H9 (cell line): Measurements from ENCODE around the gene ALKAL2. TPM values are rescaled to one million over a fixed set of nuclear protein-coding genes. Genes with fewer than 3 reads are reported as not detected.

Source experiments
- DNase-seq: peaks from one replicate; pipeline ENCODE4 v3.0.0-alpha.2; 2017
- H2AFZ ChIP-seq: one replicate; pipeline ENCODE4 v1.6.1; 2013; ENCODE audit warnings: mild to moderate bottlenecking, low read length, control low read depth, moderate library complexity
- H2AK5ac ChIP-seq: 2 replicates; pipeline ENCODE4 v1.6.1; 2013; ENCODE audit warnings: low read length, control low read depth, mixed read lengths; ENCODE audit not compliant: insufficient read length
- H2BK120ac ChIP-seq: one replicate; pipeline ENCODE4 v1.6.1; 2013; ENCODE audit warnings: low read depth, mild to moderate bottlenecking, low read length, control low read depth, inconsistent platforms; ENCODE audit not compliant: poor library complexity, severe bottlenecking
- H2BK12ac ChIP-seq: 2 replicates; pipeline ENCODE4 v1.6.1; 2013; ENCODE audit warnings: low read length, control low read depth, mixed read lengths, low read depth; ENCODE audit not compliant: insufficient read length
- H2BK15ac ChIP-seq: 2 replicates; pipeline ENCODE4 v1.6.1; 2013; ENCODE audit warnings: low read depth, low read length, control low read depth
- H2BK20ac ChIP-seq: one replicate; pipeline ENCODE4 v1.6.1; 2013; ENCODE audit warnings: low read depth, mild to moderate bottlenecking, low read length, control low read depth, inconsistent platforms; ENCODE audit not compliant: poor library complexity, severe bottlenecking
- H2BK5ac ChIP-seq: 2 replicates; pipeline ENCODE4 v1.6.1; 2013; ENCODE audit warnings: low read length, control low read depth, mixed read lengths; ENCODE audit not compliant: insufficient read length
- H3K14ac ChIP-seq: 2 replicates; pipeline ENCODE4 v1.6.1; 2013; ENCODE audit warnings: low read length, control low read depth; ENCODE audit not compliant: insufficient read depth
- H3K18ac ChIP-seq: 2 replicates; pipeline ENCODE4 v1.6.1; 2013; ENCODE audit warnings: low read depth, mild to moderate bottlenecking, mixed read lengths, low read length, control low read depth; ENCODE audit not compliant: insufficient read length
- H3K23ac ChIP-seq: 2 replicates; pipeline ENCODE4 v1.6.1; 2013; ENCODE audit warnings: low read length, control low read depth, mixed read lengths, low read depth; ENCODE audit not compliant: insufficient read length
- H3K23me2 ChIP-seq: 2 replicates; pipeline ENCODE4 v1.6.1; 2013; ENCODE audit warnings: low read depth, mild to moderate bottlenecking, mixed read lengths, low read length, control low read depth; ENCODE audit not compliant: insufficient read length, poor library complexity, severe bottlenecking
- H3K27ac ChIP-seq: 2 replicates; pipeline ENCODE4 v1.5.1; 2013; ENCODE audit warnings: low read length, control low read depth, mixed read lengths, low read depth; ENCODE audit not compliant: insufficient read length
- H3K27me3 ChIP-seq: 2 replicates; pipeline ENCODE4 v1.6.1; 2013; ENCODE audit warnings: low read length, control low read depth, inconsistent platforms; ENCODE audit not compliant: insufficient read depth
- H3K4ac ChIP-seq: 2 replicates; pipeline ENCODE4 v1.6.1; 2013; ENCODE audit warnings: low read depth, mild to moderate bottlenecking, control low read depth, inconsistent platforms, low read length, moderate library complexity
- H3K4me1 ChIP-seq: 2 replicates; pipeline ENCODE4 v1.6.1; 2013; ENCODE audit warnings: low read length, control low read depth, inconsistent platforms; ENCODE audit not compliant: insufficient read depth
- H3K4me2 ChIP-seq: 2 replicates; pipeline ENCODE4 v1.6.1; 2013; ENCODE audit warnings: low read length, control low read depth, mixed read lengths; ENCODE audit not compliant: insufficient read length, insufficient read depth
- H3K56ac ChIP-seq: 2 replicates; pipeline ENCODE4 v1.6.1; 2013; ENCODE audit warnings: low read depth, mild to moderate bottlenecking, mixed read lengths, low read length, control low read depth; ENCODE audit not compliant: insufficient read length
- H3K79me1 ChIP-seq: 2 replicates; pipeline ENCODE4 v1.6.1; 2013; ENCODE audit warnings: low read depth, mild to moderate bottlenecking, moderate library complexity, low read length, control low read depth, inconsistent platforms; ENCODE audit not compliant: insufficient read depth, poor library complexity, severe bottlenecking
- H3K79me2 ChIP-seq: 2 replicates; pipeline ENCODE4 v1.6.1; 2013; ENCODE audit warnings: low read length, control low read depth, inconsistent platforms; ENCODE audit not compliant: insufficient read depth
- H3K9ac ChIP-seq: 2 replicates; pipeline ENCODE4 v1.6.1; 2013; ENCODE audit warnings: low read length, control low read depth, mixed read lengths; ENCODE audit not compliant: insufficient read length; ENCODE audit errors: extremely low read depth
- H3K9me3 ChIP-seq: one replicate; pipeline ENCODE4 v1.6.1; 2013; ENCODE audit warnings: low read depth, low read length, inconsistent platforms; ENCODE audit not compliant: control insufficient read depth
- H3T11ph ChIP-seq: one replicate; pipeline ENCODE4 v1.6.1; 2013; ENCODE audit warnings: mild to moderate bottlenecking, low read length, control low read depth, inconsistent platforms
- H4K20me1 ChIP-seq: one replicate; pipeline ENCODE4 v1.6.1; 2013; ENCODE audit not compliant: control insufficient read depth, insufficient read length, insufficient read depth
- H4K5ac ChIP-seq: 2 replicates; pipeline ENCODE4 v1.6.1; 2013; ENCODE audit warnings: low read depth, mild to moderate bottlenecking, mixed read lengths, low read length, control low read depth; ENCODE audit not compliant: insufficient read length
- H4K8ac ChIP-seq: replicated peaks from 2 replicates; pipeline ENCODE4 v1.6.1; 2013; ENCODE audit warnings: low read length, control low read depth, mixed read lengths, low read depth; ENCODE audit not compliant: insufficient read length
- H4K91ac ChIP-seq: 2 replicates; pipeline ENCODE4 v1.6.1; 2013; ENCODE audit warnings: low read depth, mild to moderate bottlenecking, moderate library complexity, mixed read lengths, low read length, control low read depth; ENCODE audit not compliant: insufficient read length
- H3K27ac Mint-ChIP-seq, 3 experiments: 2 replicates in 2 of 3; 3 replicates in 1 of 3; pipeline ENCODE4 v1.8.0; 2020 to 2021; ENCODE audit warnings: mixed read lengths in 3 of 3, mild to moderate bottlenecking in 1 of 3, moderate library complexity in 1 of 3
- H3K27me3 Mint-ChIP-seq: 2 replicates; pipeline ENCODE4 v1.8.0; 2021; ENCODE audit warnings: low read depth, mild to moderate bottlenecking, moderate library complexity, mixed read lengths
- H3K36me3 Mint-ChIP-seq, 3 experiments: 2 replicates in 2 of 3; 3 replicates in 1 of 3; pipeline ENCODE4 v1.8.0; 2020 to 2021; ENCODE audit warnings: low read depth in 3 of 3, mixed read lengths in 3 of 3; ENCODE audit not compliant: insufficient read depth in 1 of 3
- H3K4me1 Mint-ChIP-seq, 2 experiments: 2 replicates each; pipeline ENCODE4 v1.8.0; 2020; ENCODE audit warnings: mixed read lengths in 2 of 2
- H3K4me3 Mint-ChIP-seq, 2 experiments: 2 replicates in 1 of 2; 3 replicates in 1 of 2; pipeline ENCODE4 v1.8.0; 2020 to 2021; ENCODE audit warnings: mild to moderate bottlenecking in 2 of 2, mixed read lengths in 2 of 2, moderate library complexity in 1 of 2
- H3K9me3 Mint-ChIP-seq, 2 experiments: 2 replicates in 1 of 2; 3 replicates in 1 of 2; pipeline ENCODE4 v1.8.0; 2020; ENCODE audit warnings: mild to moderate bottlenecking in 2 of 2, mixed read lengths in 2 of 2, moderate library complexity in 1 of 2
- CTCF ChIP-seq: fragments of 200-600 bp; sonication (generic); conservative IDR thresholded peaks from 3 replicates; pipeline ENCODE4 v1.8.0; 2021; ENCODE audit warnings: antibody characterized with exemption, mild to moderate bottlenecking
- WGBS: extraction: QIAGEN DNeasy Blood & Tissue Kit; methylation state at CpG from one replicate; pipeline ENCODE4 v1.1.7; 2013; ENCODE audit warnings: missing lambda C conversion rate, low lambda C conversion rate, mixed read lengths; ENCODE audit not compliant: insufficient read length; ENCODE audit errors: extremely low coverage; 5-methylcytosine and 5-hydroxymethylcytosine counted together
- total RNA-seq: library from RNA; stranded (reverse); gene quantifications from 2 replicates; pipeline ENCODE4 v1.2.1, GENCODE V29; 2021

ALKAL2 gene
- total RNA-seq, 1 experiment from 2014 or later: 0.48 TPM

GRCh38 chr2:246489-247144 is 41.3 kb downstream of the ALKAL2 start:
- DNase-seq: no peak
- H3K23ac ChIP-seq: no peak overlapping the region
- no peak overlapping the region for H3K18ac ChIP-seq
- TF ChIP-seq CTCF: peak; percentile 76
- no peak overlapping the region for H2AK5ac ChIP-seq
- H4K8ac ChIP-seq: no peak overlapping the region
- no peak overlapping the region for H2BK15ac ChIP-seq
- no peak overlapping the region for H4K5ac ChIP-seq
- Mint-ChIP-seq H3K36me3 (peaks cover 20 to 38% (median 29%) of the 10 kb centered on the region in 3 experiments; a peak in 6 of 7 replicates), H3K4me3 (no peak overlapping the region), H3K27ac (no peak overlapping the region), H3K9me3 (no peaks in the 10 kb centered on the region), H3K4me1 (no peaks in the 10 kb centered on the region), H3K27me3 (no peaks in the 10 kb centered on the region)
- H3K27me3 ChIP-seq: no peaks in the 10 kb centered on the region
- H2BK20ac ChIP-seq: no peak overlapping the region
- H3K9me3 ChIP-seq: no peaks in the 10 kb centered on the region
- no peak overlapping the region for H3K4me2 ChIP-seq
- H2BK5ac ChIP-seq: no peak overlapping the region
- no peak overlapping the region for H3K56ac ChIP-seq
- no peaks in the 10 kb centered on the region for H3K4me1 ChIP-seq
- H2BK120ac ChIP-seq: no peak overlapping the region
- H3K14ac ChIP-seq: no peak overlapping the region
- no peaks in the 10 kb centered on the region for H4K20me1 ChIP-seq
- no peak overlapping the region for H4K91ac ChIP-seq
- no peak overlapping the region for H3K27ac ChIP-seq
- H2BK12ac ChIP-seq: no peak overlapping the region
- no peak overlapping the region for H2AFZ ChIP-seq
- no peaks in the 10 kb centered on the region for H3K79me1 ChIP-seq
- WGBS: no CpG with 5 or more reads among the region's 6 CpGs
- no peak overlapping the region for H3K9ac ChIP-seq
- H3T11ph ChIP-seq: no peak overlapping the region
- no peak overlapping the region for H3K4ac ChIP-seq
- no peaks in the 10 kb centered on the region for H3K23me2 ChIP-seq
- H3K79me2 ChIP-seq: no peaks in the 10 kb centered on the region
